ENCODE measurements around the gene ZNF546.

DNA sequence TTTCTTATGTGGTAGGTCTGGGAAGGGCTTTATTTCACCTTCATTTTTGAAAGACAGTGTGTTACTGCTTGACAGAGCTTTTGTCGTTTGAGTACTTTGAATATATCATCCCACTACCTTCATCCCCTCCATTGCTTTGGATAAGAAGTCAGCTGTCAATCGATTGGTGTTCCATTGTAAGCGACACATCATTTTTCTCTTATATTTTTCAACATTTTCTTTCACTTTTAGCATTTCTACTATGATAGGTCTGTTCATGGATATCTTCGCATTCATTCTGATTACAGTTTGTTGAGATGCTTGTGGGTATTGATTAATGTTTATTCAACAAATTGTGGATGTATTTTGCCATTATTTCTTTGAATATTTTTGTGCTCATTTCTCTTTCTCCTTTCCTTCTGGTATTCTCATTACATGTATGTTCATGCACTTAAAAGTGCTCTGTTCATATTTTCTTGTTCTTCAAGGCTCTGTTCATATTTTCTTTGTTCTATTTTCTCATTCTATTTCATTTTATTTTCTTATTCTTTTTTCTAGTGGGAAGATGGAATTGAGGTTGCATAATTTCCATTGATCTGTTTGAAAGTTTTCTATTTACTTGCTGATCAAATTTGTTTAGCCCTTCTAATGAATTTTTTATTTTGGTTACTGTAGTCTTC lies 29.2 kb downstream of the ZNF546 start:
- TF ChIP-seq CTCF (IDR thresholded peaks at IDR 0.05): no peak
- TF ChIP-seq EZH2 (IDR thresholded peaks at IDR 0.05; ENCODE audit: borderline replicate concordance, insufficient read depth, low read depth, low read length, poor library complexity, severe bottlenecking): no peak
